ENCODE results near the gene INSYN2B.
"Not testable (repeated sequence)": the region's sequence is repeated elsewhere in the genome, so short reads cannot be mapped to it uniquely, and the experiment has no call there.

Gene INSYN2B

GRCh38 chr5:169970911-169971765 is 9.2 kb downstream of the INSYN2B start:
- DNase-seq: no peak

- DNase-seq: no peak
Measured at GRCh38 chr5:169970339-169970738, 10.0 kb downstream of the INSYN2B start.

DNA sequence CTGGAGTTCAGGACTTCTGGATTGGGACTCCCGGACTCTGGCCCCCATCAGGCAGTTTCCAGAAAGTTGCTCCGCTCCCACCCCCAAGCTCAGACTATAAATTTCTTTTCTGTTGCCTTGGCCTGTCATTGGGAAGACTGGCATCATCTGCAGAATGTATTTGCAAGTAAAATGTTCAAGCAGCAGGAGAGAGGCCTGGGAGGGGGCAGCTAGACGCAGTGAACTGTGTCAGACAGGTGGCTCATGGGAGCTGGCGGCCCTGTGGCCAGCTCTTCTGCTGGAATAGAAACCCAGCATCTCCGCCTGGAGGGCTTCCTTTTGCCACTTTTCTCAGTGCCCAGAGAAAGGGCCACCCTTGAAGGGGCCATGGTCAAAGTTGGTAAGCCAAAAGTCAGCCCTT is 16.0 kb downstream of the INSYN2B start:
- no peak for DNase-seq

DNA sequence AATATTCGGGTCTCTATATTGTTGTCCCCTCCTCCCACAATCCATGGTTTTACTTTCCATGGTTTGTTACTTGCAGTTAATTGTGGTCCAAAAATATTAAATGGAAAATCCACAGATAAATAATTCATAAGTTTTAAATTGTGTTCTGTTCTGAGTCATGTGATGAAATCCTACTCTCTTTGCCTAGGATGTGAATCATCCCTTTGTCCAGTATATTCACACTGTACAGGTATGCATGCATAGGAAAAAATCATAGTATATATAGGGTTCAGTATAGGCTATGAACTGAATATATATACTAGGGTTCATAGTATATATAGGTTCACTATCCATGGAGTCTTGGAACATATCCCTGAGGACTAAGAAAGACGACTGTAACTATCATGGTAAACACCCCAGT is 19.6 kb downstream of the INSYN2B start:
- DNase-seq: no peak

- no peak for DNase-seq
Measured at GRCh38 chr5:169958278-169958677, 22.0 kb downstream of the INSYN2B start.

GRCh38 chr5:169956756-169957155 is 23.5 kb downstream of the INSYN2B start:
- no peak for DNase-seq

DNA sequence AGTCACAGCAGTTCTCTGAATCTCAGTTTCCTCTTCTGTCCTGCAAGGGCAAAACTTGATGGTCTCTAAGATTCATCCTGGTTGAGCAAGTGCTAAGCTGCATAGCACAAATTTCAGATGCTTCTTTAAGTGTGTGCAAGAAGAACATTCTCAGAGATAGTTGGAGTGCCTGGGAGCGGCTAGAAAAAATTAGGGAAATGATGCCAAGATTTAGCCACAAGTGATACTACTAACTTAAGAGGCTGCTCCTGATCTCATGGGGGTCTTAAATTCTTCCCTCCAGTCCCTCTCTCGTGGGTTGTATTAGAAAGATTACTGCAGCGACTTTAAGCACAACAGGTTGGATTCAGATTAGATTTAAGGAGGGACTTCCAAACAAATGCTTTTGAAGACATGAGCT is 24.2 kb downstream of the INSYN2B start:
- no peak for DNase-seq

GRCh38 chr5:169954786-169955185 is 25.5 kb downstream of the INSYN2B start:
- no peak for DNase-seq

DNA sequence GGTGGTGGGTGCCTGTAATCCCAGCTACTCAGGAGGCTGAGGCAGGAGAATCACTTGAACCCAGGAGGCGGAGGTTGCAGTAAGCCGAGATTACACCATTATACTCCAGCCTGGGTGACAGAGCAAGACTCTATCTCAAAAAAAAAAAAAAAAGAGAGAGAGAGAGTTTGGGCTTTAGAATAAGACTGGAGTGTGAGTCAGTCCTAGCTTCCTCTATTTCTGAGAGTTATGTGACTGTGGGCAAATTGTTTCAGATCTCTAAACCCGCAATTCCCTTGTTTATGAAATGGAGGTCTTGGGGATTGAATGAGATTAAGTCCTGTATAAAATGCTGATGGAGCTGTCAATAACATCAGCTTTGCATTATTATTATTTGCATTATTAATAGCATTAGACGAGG is 27.1 kb downstream of the INSYN2B start:
- not testable (repeated sequence) for DNase-seq

DNA sequence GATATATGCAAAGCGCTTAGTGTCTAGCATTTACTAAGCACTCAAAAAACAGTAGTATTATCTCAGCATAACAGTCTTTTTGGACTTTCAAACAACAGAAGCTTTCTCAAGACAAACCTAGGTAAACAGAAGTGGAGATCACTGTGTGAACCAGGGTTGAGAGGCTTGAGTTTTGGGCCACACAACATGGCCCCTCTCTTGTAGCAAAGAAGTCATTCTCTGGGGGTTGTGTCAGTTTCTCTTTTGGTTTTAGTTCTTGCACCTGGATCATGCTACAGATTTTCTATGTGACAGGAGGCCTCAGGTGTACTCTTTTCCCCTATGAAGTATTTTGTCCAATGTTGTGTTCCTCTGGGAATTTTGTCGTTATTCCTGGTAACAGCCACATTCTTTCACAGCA is 30.0 kb downstream of the INSYN2B start:
- no peak for DNase-seq

DNA sequence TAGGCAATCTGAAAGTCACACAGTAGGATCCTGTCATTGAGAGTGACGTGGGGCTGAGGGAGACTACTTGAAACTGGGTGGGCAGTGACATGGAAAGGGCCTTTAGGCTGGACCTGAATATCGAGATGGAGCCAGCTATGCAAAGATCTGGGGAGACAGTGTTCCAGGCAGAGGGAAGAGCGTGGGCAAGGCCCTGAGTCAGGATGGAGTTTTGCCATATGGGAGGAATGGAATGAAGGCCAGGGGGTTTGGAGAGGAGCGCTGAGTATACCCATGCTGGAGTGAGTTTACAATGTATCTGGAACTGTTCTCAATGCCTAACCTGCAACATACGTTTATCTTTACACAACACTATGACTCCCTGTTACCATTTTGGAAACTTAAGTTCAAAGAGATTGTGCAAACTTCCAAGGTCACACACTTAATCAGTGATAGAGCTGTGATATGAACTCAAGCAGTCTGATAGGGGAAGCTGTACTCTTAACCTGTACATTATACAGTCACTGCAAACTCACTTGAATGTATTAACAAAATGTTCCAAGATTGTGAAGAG is 33.5 kb downstream of the INSYN2B start:
- DNase-seq: no peak

- no peak for DNase-seq
Measured at GRCh38 chr5:169945831-169946261, 34.4 kb downstream of the INSYN2B start.

DNA sequence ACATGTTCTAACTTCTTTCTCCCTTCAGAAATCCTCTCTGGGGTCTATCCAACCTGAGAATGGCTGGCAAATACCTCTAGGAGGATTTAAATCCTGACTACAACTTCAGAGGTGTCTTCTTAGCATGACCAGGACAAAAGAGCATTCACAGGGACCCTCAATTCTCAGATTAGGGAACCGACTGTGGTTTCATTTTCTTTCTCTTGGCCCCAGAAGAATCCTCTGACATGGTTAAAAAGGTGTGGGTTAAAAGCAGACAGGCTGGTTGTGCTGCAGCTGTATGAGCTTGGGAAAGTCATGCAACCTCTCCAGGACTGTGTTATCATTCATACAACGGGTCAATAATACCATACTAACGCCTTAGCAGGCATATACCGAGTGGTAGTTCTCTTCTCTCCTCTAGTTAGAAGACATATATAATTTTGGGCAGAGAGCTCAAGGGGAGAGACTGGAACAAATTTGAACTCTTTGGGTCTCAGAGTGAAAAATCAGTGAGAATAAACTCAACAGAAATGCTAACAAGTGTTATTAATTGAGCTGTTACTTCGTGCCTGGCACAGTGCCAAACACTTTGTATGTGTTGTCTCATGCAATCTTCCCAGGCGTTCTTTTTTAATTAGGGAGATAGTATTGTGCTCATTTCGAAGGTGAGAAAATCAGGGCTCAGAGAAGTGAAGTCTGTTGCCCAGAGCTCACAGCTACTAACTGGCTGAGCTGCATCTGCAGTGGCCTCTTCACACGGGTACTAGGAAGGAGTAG is 35.2 kb downstream of the INSYN2B start:
- no peak for DNase-seq

DNA sequence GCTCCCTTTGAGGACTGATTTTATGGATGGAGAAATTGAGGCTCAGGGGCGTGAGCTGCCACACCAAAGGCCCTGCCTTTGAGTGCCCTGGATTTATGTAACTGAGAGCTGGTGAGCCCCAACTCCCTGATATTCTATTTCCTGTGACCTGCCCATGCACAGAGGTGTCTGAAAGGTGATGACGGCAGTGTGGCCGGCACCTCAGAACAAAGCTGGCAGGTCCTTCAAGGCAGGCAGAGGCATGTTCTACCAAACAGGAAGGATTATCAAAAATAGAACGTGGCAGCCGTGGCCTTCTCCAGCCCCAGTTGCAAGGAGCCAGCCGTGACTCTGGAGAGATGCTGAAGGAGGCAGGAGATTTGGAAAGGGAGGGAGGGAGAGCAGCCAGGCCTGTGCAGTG is 36.2 kb downstream of the INSYN2B start:
- DNase-seq: no peak

DNA sequence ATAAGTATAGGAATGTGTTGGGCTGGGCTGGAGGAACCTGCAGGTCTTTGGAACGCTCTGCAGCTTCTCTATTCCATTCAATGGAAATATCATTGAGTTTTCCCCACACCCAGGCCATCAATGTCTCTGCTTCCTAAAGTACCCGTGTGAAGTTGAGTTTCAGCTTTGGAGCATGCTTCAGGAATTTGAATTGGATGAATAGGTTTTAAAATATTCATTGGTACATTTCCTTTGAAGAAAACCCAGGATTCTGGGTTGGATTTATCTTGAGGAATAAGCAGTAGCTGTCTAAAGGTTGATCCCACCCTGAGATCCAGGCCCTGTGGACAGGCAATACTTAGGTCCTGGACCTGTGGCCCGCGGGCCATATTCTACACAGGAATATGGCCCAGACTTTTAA is 37.3 kb downstream of the INSYN2B start:
- no peak for DNase-seq

- DNase-seq: no peak
Measured at GRCh38 chr5:169942181-169942580, 38.1 kb downstream of the INSYN2B start.

- DNase-seq: no peak
Measured at GRCh38 chr5:169941542-169941941, 38.8 kb downstream of the INSYN2B start.

DNA sequence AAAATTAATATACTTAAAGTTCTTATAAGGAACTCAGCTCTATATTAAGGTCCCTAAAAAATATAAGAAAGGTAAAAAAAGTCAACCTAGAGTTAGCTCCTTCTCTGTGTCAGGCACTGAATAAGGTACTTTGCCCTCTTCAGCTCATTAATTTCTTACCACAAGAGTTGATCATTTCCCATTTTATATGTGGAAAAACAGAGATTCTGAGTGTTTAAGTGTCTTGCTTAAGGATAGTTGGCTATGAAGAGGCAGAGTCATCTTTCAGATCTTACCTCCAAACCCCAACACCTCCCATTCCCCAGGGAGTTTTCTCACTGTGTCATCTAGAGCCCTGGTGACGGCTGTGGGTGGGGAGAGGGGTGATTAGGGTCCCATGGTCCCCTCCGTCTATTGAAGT is 40.6 kb downstream of the INSYN2B start:
- no peak for DNase-seq

- no peak for DNase-seq
Measured at GRCh38 chr5:169938439-169938838, 41.9 kb downstream of the INSYN2B start.

- DNase-seq: no peak
Measured at GRCh38 chr5:169935762-169936161, 44.5 kb downstream of the INSYN2B start.

DNA sequence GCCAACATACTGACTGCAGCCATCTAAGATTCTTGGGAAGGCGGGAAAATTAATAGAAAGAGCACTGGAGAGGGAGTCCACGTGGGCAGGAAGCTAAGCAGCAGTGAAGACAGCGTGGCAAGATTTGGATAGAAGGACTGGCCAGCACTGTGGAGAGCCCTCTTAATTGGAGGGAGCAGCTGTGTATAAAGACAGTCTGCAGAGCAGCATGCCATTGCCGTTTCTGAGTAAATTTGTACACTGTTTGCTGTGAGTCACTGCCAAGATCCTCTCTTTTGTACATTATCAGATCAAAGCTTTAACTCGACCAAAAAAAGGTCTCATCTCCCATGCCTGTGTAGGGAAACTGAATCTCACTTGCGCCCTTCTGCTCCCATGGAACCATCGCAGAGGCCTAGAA is 45.3 kb downstream of the INSYN2B start:
- DNase-seq: no peak

DNA sequence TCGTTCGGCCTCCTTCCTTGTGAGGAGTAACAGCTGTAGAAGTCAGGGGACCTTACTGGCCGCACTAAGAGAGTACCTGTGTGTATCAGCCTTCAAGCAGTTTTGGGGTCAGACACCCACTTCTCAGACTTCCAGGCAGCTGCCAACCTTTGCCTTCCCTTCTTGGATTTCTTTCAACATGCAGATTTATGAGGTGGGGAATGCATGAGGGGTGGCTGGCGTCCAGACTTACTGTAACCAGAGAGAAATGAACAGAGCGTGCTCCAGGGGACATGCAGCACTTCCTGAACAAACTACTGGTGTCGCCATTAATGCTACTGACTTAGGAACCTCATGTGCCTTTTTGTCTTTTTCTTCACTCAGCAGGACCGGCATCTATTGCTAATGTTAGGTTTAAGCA is 46.7 kb downstream of the INSYN2B start:
- DNase-seq: no peak

- no peak for DNase-seq
Measured at GRCh38 chr5:169933127-169933526, 47.2 kb downstream of the INSYN2B start.

DNA sequence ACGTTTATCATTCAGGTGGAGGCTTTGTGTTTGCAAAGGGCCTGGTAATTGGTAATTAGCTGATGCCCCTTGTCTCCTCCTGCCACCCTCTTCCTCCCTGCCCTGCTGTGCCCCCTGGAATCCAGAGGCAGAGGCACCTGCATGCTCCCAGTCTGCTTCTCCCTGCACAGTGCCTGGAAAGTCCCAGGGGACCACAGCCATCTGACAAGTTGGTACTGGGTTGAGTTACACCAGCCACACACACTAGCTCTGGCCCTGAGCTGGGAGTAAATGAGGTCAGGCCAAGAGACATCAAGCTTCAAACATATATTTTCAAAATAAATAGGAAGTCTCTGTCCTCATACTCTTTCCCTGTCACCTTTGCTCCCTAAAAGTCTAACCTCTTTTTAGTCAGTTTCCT is 56.3 kb downstream of the INSYN2B start:
- DNase-seq: no peak

Measured in cortex of kidney (tissue), 1 donor.